GM21576 (cell line): ENCODE measurements around the gene NPTXR.
"Not testable (repeated sequence)": the region's sequence is repeated elsewhere in the genome, so short reads cannot be mapped to it uniquely, and the experiment has no call there.

ENCODE experiments used
- ATAC-seq: cut with Tn5 transposase; IDR thresholded peaks from one replicate; pipeline ENCODE4 v1.9.1; 2021; ENCODE audit warnings: mild to moderate bottlenecking, moderate library complexity; ENCODE audit not compliant: unreplicated experiment

Gene NPTXR

GRCh38 chr22:38832005-38832978, 11.5 kb downstream of the NPTXR start:
- no peak for ATAC-seq

DNA sequence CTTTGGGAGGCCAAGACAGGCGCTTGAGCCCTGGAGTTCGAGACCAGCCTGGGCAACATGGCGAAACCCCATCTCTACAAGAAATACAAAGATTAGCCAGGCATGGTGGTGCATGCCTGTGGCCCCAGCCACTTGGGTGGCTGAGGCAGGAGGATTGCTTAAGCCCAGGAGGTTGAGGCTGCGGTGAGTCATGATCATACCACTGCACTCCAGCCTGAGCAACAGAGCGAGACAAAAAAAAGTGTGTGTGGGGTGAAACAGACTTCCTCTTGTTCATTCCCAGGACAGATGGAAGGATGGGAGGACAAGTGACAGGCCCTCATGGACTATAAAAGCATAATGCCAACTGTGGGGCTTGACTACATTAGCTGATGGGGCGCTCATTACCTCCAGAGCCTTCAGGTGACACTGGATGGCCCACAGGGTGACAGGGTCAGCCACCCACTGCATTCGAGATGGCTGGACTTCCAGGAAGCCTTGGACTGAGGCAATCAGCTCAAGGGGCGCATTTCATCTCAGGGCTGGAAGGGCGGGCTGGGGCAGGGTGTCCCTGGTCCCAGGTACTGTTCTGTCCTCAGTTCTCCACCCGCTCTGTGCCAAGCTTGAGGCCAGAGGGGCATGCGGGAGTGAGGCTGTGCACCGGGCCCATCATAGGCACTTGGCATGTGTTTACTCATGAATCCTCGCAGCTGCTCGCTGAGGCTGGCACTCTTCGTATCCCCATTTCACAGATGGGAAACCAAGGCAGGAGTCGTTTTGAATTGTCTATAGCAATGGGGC, 12.5 kb downstream of the NPTXR start:
- no peak for ATAC-seq

DNA sequence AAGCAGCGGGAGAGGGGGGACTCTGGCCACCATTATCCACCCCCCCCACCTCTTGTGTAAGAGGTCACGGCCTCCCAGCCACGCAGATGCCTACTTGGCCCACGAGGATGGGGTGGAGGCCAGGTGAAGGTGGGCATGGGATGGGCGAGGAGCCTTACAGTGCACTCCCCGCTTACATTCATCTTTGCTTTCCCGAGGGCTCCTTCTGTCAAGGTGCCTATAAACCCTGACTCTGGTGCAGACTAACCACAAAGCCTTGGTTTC, 13.1 kb downstream of the NPTXR start:
- ATAC-seq: no peak

DNA sequence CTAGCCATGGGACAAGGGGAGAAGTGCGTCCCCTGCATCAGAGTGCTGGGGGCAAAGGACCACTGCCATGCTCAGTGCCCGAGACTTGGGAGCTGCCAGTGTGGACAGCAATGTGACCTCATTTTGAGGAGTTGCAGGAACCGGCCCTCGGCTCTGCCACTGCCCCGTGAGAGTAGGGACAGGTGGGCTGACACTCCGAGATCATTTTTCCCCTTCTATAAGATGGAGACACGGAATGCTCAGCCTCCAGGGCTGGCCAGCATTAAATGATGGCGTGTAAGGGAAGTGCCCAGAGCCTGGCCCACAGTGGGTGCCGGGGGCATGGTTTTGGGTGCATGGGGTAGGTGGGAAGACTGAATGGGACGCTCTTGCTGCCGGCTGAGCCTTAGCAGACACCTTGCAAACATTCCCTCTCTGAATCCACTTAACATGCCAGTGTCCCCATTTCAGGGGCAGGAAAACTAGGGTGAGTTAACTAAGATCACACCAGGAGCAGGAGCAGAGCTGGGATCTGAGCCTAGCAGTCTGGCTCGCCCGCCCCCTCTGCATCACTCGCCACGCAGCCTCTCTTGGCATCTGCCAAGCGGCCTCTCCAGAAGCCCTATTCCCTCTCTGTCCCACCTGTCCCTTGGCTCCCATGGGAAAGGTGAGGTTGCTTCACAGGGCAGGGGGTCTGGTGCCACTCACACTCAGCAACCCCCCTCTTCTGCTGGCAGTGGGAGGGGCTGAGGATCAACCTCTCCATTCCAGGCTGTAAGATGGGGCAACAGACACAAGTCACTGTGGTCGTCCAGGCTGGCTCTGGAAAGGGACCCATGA, 13.6 kb downstream of the NPTXR start:
- no peak for ATAC-seq

- ATAC-seq: no peak
Observed at GRCh38 chr22:38829485-38829884, 14.3 kb downstream of the NPTXR start.

DNA sequence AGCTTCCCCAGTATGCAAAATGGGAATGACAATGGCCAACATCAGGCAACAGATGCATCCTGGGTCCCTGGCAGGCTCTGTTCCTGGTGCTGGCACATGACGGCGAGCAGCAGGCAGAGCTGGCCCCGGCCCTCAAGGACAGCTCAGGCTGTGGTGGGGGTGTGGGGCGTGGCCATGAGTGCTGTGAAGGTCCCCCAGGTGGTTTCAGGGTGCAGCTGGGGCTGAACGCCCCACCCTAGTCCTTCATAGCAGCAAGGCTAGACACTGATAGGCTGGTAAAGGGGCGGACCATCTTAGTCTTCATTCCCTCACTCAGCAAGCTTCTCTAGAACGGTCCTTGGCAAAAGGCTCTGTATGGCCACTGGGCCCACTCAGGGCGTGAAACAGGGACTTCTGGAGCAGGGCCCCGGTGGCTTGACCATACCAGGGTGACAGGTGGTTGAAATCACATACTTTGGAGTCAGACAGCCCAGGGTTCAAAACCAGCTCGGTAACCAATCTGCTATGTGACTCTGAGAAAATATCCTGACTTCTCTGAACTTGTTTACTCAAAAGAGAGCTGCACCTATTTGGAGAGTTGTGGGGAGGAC, 15.1 kb downstream of the NPTXR start:
- no peak for ATAC-seq

DNA sequence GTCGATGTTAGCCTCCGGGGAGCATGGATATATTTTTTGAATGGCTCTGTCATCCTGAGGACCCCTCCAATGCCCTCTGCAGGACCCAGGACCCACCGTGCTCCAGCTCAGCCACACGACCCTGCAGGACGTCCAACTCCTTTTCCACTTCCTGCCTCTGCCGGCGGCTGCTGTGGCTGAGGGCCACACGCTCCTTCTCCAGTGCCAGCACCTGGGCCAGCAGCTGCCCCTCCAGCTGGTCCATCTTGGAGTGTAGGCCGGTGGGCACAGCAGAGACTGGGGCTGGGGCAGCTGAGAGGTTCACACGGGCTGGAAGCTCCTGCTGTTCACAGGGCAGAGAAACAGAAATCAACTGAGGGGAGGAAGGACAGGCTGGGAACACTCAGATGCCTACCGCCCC, 15.6 kb downstream of the NPTXR start:
- no peak for ATAC-seq

DNA sequence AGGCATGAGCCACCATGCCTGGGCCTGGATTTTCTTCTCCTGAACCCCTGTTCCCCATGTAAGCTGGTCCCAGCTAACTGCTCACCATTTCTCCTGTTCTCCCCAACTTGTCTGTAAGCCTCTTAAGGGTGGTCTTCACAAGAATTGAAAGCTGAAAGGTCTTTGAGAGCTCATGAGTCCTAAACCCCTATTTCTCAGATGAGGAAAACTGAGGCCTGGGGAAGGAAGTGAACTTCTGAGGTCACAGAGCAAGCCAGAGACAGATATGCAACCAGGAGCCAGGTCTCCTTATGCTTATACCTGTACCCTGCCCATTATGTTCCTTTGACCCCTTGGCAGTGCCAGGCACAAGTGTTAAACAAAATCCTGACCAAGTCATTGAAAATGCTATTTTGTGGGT, 16.3 kb downstream of the NPTXR start:
- ATAC-seq: no peak

GRCh38 chr22:38826801-38827200, 17.0 kb downstream of the NPTXR start:
- ATAC-seq: no peak

DNA sequence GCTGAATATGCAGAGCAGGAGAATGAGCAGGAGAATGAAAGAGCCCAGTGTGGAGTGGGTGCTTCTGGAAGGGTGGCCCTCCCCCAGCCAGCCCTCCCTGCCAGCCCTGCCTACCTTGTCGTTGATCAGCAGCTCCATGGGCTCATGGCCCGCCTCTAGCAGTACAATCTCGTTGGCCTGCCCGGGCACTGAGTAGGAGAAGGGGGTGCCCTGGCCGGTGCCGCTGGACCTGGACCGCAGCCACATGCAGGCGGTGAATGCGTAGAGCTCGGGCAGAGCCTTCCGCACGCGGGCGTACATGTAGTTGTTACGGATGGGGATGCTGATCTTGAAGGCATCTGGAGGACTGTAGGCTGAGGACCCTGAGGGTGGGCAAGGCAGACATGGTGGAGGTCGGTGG, 17.4 kb downstream of the NPTXR start:
- no peak for ATAC-seq

DNA sequence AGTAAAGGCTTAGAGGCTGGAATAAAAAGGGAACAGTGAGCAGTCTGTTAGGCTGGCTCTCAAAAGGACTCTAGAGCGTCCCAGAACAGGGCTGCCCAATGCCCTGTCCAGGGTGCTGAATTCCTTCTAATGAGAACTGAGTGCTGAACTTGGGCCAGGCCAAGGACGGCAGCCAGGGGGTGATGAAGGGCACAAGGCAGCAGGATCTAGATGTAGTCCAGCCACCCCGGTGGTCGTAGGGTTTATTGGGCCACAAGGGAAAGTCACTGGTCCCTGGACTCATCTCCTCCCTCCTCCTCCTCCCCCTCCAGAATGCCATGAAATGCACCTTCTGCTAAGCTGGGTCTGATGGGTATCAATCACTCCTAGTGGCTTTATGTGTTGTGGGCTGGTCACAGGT, 19.2 kb downstream of the NPTXR start:
- ATAC-seq: no peak

DNA sequence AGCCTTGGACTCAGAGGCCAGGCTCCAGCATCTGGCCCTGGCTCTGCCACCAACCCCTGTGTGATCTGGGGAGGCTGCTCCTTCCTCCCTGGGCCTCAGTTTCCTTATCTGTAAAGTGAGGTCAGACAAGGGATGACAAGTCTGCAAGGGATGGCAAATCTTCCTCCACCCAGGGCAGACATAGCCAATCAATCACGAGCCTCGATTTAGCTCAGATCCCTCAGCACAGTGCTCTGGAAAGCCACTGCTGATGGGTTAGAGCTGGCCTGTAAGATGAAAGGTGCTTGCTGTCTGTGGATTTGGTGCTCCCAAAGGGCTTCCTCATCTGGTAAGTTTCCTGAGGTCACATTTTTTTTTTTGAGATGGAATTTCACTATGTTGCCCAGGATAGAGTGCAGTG, 20.2 kb downstream of the NPTXR start:
- ATAC-seq: no peak

- ATAC-seq: no peak
Observed at GRCh38 chr22:38823076-38823475, 20.8 kb downstream of the NPTXR start.

GRCh38 chr22:38820020-38820419, 23.8 kb downstream of the NPTXR start:
- no peak for ATAC-seq

GRCh38 chr22:38819387-38819940, 24.4 kb downstream of the NPTXR start:
- no peak for ATAC-seq

DNA sequence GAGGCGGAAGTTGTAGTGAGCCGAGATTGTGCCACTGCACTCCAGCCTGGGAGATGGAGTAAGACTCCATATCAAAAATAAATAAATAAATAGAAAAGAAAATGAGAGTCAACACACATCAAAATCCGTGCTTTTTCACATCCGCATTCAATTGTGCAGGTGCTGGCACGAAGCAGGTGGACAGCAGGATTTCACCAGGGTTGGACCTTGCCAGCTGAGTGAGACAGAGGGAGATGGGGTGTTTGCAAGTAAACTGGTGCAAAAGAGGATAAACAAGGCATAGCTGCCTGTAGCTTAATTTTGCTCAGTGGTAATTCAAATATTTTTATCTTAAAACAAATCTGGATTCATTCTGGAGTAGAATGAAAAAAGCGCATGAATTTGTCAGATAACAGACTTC, 26.6 kb downstream of the NPTXR start:
- ATAC-seq: no peak

- ATAC-seq: no peak
Observed at GRCh38 chr22:38815842-38816241, 28.0 kb downstream of the NPTXR start.

DNA sequence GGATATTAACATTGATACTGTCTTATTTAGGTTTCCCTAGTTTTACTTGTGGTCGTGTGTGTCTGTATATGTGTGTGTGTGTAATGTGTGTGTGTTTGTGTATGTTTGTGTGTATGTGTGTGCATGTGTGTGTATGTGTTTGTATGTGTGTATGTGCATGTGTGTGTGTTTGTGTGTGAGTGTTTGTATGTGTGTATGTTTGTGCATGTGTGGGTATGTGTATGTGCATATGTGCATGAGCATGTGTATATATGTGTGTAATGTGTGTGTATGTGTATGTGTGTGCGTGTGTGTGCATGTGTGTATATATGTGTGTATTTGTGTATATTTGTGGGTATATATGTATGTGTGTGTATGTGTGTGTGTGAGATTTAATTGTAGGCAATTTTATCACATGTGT, 32.6 kb downstream of the NPTXR start:
- ATAC-seq: no peak

DNA sequence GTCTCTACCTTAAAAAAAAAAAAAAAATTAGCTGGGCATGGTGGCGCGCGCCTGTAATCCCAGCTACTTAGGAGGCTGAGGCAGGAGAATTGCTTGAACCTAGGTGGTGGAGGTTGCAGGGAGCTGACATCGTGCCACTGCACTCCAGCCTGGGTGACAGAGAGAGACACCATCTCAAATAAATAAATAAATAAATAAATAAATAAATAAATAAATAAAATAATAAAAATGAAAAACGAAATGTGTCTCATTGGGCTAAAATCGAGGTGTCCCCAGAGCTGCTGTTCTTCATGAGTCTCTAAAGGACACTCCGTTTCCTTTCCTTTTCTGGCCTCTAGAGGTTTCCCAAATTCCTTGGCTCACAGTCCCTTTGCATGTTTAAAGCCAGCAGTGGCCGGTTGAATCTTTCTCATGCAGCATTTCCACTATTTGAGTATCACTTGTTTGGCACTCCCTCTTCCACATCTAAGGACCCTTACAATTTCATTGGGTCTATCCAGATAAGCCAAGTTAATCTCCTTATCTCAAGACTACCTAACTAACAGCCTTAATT, 38.7 kb downstream of the NPTXR start:
- not testable (repeated sequence) for ATAC-seq

DNA sequence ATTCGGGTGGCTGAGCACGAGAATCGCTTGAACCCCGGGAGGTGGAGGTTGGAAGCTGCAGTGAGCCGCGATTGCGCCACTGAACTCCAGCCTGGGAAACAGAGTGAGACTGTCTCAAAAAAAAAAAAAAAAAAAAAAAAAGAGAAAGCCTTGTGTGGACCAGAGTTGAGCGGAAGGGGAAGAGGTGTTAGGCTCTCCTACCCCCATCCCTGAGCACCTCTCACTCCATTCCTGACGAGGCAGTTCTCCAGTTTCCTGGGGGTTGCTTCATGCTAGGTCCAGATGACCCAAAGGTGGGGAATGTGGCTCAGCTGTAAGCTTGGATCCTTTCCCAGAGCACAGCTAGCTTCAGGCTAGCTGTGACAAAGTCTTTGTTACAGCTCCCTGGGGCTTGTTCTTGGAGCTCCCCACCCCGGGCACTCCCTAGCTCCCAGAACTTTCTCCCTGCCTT, 41.1 kb downstream of the NPTXR start:
- no peak for ATAC-seq
